ENCODE data around the gene SUFU. TPM values are rescaled to one million over a fixed set of nuclear protein-coding genes. Genes with fewer than 3 reads are reported as not detected.

Gene SUFU
- total RNA-seq, 1 experiment from 2014 or later: 10.6 TPM

GRCh38 chr10:102681696-102682095 lies 177.9 kb downstream of the SUFU start:
- no peak overlapping the region for H3K4me3 ChIP-seq (ENCODE audit: low read depth, low read length)
- ChIA-PET POLR2A (no interaction called here), CTCF (no interaction called here)
- no peaks in the 10 kb centered on the region; the same call in 1 of the 2 replicates for H3K4me1 ChIP-seq
- TF ChIP-seq, protein P1, sequence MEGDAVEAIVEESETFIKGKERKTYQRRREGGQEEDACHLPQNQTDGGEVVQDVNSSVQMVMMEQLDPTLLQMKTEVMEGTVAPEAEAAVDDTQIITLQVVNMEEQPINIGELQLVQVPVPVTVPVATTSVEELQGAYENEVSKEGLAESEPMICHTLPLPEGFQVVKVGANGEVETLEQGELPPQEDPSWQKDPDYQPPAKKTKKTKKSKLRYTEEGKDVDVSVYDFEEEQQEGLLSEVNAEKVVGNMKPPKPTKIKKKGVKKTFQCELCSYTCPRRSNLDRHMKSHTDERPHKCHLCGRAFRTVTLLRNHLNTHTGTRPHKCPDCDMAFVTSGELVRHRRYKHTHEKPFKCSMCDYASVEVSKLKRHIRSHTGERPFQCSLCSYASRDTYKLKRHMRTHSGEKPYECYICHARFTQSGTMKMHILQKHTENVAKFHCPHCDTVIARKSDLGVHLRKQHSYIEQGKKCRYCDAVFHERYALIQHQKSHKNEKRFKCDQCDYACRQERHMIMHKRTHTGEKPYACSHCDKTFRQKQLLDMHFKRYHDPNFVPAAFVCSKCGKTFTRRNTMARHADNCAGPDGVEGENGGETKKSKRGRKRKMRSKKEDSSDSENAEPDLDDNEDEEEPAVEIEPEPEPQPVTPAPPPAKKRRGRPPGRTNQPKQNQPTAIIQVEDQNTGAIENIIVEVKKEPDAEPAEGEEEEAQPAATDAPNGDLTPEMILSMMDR (IDR thresholded peaks at IDR 0.05; ENCODE audit: insufficient read depth in 1 of 2, low read depth in 1 of 2, low read length in 1 of 2, severe bottlenecking in 1 of 2, unreplicated experiment in 1 of 2): no peak
- Mint-ChIP-seq H3K4me3 (ENCODE audit: unreplicated experiment) (no peak overlapping the region), H3K27me3 (ENCODE audit: insufficient read depth, unreplicated experiment) (no peaks in the 10 kb centered on the region), H3K4me1 (ENCODE audit: low read depth, unreplicated experiment) (no peaks in the 10 kb centered on the region), H3K9me3 (ENCODE audit: unreplicated experiment) (no peaks in the 10 kb centered on the region), H3K36me3 (ENCODE audit: insufficient read depth, unreplicated experiment) (peaks cover 14% of the 10 kb centered on the region), H3K27ac (ENCODE audit: unreplicated experiment) (no peak overlapping the region)
- BruUV-seq (replicated peaks): no TSS peak
- H3K36me3 ChIP-seq (ENCODE audit: control insufficient read depth, insufficient read depth, low read length): no peaks in the 10 kb centered on the region
- no peak for DNase-seq
- H3K27me3 ChIP-seq (replicated peaks; ENCODE audit: control insufficient read depth, insufficient read depth, low read length): no peaks in the 10 kb centered on the region
- intact Hi-C loops (cut with micrococcal nuclease; ENCODE audit: unreplicated experiment): no loop called here
- H3K9me3 ChIP-seq: no peaks in the 10 kb centered on the region

DNA sequence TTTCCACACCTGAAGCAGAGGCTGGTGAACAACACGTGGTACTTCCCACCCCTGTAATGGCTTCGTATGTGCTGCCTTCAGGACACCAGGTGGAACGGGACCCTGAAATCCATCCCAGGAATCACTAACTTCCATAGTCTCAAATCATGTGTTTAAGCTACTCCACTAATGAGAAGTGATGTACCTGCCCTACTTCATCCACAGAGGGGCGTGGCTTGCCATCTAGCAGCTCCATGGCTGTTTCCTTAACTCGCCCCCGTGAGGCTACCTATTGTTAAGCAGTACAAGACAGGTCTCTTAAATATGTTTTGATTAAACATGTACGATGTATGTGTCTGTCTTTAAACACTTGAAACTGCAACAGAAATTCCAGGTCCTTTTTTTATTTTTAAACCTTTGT lies 178.6 kb downstream of the SUFU start:
- peaks cover 14% of the 10 kb centered on the region for H3K36me3 Mint-ChIP-seq (ENCODE audit: insufficient read depth, unreplicated experiment)
- H3K27me3 Mint-ChIP-seq (ENCODE audit: insufficient read depth, unreplicated experiment): no peaks in the 10 kb centered on the region
- H3K9me3 Mint-ChIP-seq (ENCODE audit: unreplicated experiment): no peaks in the 10 kb centered on the region
- Histone ChIP-seq H3K4me3 (ENCODE audit: low read depth, low read length) (no peak overlapping the region), H3K9me3 (no peaks in the 10 kb centered on the region), H3K4me1 (no peaks in the 10 kb centered on the region; the same call in 1 of the 2 replicates), H3K36me3 (ENCODE audit: control insufficient read depth, insufficient read depth, low read length) (no peaks in the 10 kb centered on the region), H3K27me3 (replicated peaks; ENCODE audit: control insufficient read depth, insufficient read depth, low read length) (no peaks in the 10 kb centered on the region)
- no peak overlapping the region for H3K4me3 Mint-ChIP-seq (ENCODE audit: unreplicated experiment)
- no TSS peak for BruUV-seq (replicated peaks)
- TF ChIP-seq, protein P1 (IDR thresholded peaks at IDR 0.05; ENCODE audit: insufficient read depth in 1 of 2, low read depth in 1 of 2, low read length in 1 of 2, severe bottlenecking in 1 of 2, unreplicated experiment in 1 of 2): no peak
- intact Hi-C loops (cut with micrococcal nuclease; ENCODE audit: unreplicated experiment): no loop called here
- no peak for DNase-seq
- no peak overlapping the region for H3K27ac Mint-ChIP-seq (ENCODE audit: unreplicated experiment)
- POLR2A ChIA-PET: no interaction called here
- CTCF ChIA-PET: interaction anchor here (0.6 kb wide), 1 partner anchor 12 kb away, joined by 3 read pairs; no protein-coding TSS in a partner anchor
- H3K4me1 Mint-ChIP-seq (ENCODE audit: low read depth, unreplicated experiment): no peaks in the 10 kb centered on the region

DNA sequence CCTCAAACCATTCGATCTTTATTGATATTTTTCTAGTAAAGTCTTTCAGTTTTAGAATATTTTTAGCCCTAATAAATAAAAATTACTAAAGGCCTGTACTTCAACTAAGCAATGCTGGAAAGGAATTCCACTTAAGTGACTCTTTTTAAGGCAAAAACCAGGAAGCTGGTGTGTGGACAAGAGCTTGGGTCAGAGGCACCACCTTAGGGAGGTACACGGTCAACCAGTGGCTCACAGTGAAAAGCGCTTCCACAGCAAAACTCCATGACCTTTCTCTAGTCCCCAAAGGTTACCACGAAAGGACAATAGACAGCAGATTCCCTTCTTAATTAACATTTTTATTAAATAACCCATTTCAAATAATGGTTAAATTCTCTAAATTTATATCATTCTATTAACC lies 179.2 kb downstream of the SUFU start:
- Histone ChIP-seq H3K4me1 (no peaks in the 10 kb centered on the region; the same call in 1 of the 2 replicates), H3K9me3 (no peaks in the 10 kb centered on the region), H3K36me3 (ENCODE audit: control insufficient read depth, insufficient read depth, low read length) (no peaks in the 10 kb centered on the region), H3K4me3 (ENCODE audit: low read depth, low read length) (no peak overlapping the region), H3K27me3 (replicated peaks; ENCODE audit: control insufficient read depth, insufficient read depth, low read length) (no peaks in the 10 kb centered on the region)
- TF ChIP-seq, protein P1 (IDR thresholded peaks at IDR 0.05; ENCODE audit: insufficient read depth in 1 of 2, low read depth in 1 of 2, low read length in 1 of 2, severe bottlenecking in 1 of 2, unreplicated experiment in 1 of 2): no peak
- peaks cover 14% of the 10 kb centered on the region for H3K36me3 Mint-ChIP-seq (ENCODE audit: insufficient read depth, unreplicated experiment)
- no peak overlapping the region for H3K4me3 Mint-ChIP-seq (ENCODE audit: unreplicated experiment)
- H3K9me3 Mint-ChIP-seq (ENCODE audit: unreplicated experiment): no peaks in the 10 kb centered on the region
- no TSS peak for BruUV-seq (replicated peaks)
- DNase-seq: no peak
- no peak overlapping the region for H3K27ac Mint-ChIP-seq (ENCODE audit: unreplicated experiment)
- POLR2A ChIA-PET: no interaction called here
- CTCF ChIA-PET: no interaction called here
- H3K4me1 Mint-ChIP-seq (ENCODE audit: low read depth, unreplicated experiment): no peaks in the 10 kb centered on the region
- intact Hi-C loops (cut with micrococcal nuclease; ENCODE audit: unreplicated experiment): no loop called here
- no peaks in the 10 kb centered on the region for H3K27me3 Mint-ChIP-seq (ENCODE audit: insufficient read depth, unreplicated experiment)

Other genes with a start within 250 kb of the SUFU start
- gene NFKB2, start 108.3 kb upstream of the SUFU start, total RNA-seq (2022): 35.1 and 36.5 TPM in 2 replicates
- 2.8 and 3.8 TPM in 2 replicates for gene PSD, start 85.2 kb upstream of the SUFU start, total RNA-seq (2022)
- 7.9 and 8.6 TPM in 2 replicates for gene FBXL15, start 83.1 kb upstream of the SUFU start, total RNA-seq (2022)
- gene CUEDC2, start 71.4 kb upstream of the SUFU start, total RNA-seq (2022): 32.1 and 32.6 TPM in 2 replicates
- gene C10orf95, start 52.4 kb upstream of the SUFU start, total RNA-seq (2022): 0.82 and 0.86 TPM in 2 replicates
- gene ACTR1A, start 1.3 kb upstream of the SUFU start, total RNA-seq (2022): 65.9 and 69.7 TPM in 2 replicates
- gene TRIM8, start 140.5 kb downstream of the SUFU start, total RNA-seq (2022): 40.9 and 44.4 TPM in 2 replicates
- gene ARL3, start 210.4 kb downstream of the SUFU start, total RNA-seq (2022): 7.8 and 8.0 TPM in 2 replicates
- 34.8 and 40.0 TPM in 2 replicates for gene SFXN2, start 210.7 kb downstream of the SUFU start, total RNA-seq (2022)
- 26.3 and 28.2 TPM in 2 replicates for gene WBP1L, start 240.0 kb downstream of the SUFU start, total RNA-seq (2022)